Skeletal muscle satellite cell (primary cell): Measurements from ENCODE around the gene LTBP1.
"Not testable (repeated sequence)": the region's sequence is repeated elsewhere in the genome, so short reads cannot be mapped to it uniquely, and the experiment has no call there.

Experiments used
- H3K27me3 ChIP-seq: 2 replicates; pipeline ENCODE4 v1.7.0; 2013; ENCODE audit warnings: low read length; ENCODE audit not compliant: control insufficient read depth, insufficient read depth
- H3K36me3 ChIP-seq: 2 replicates; pipeline ENCODE4 v1.7.0; 2013; ENCODE audit warnings: mild to moderate bottlenecking, control low read depth, low read length; ENCODE audit not compliant: insufficient read depth
- H3K4me1 ChIP-seq: 2 replicates; pipeline ENCODE4 v1.7.0; 2013; ENCODE audit warnings: low read length; ENCODE audit not compliant: control insufficient read depth, insufficient read depth
- H3K4me2 ChIP-seq: 2 replicates; pipeline ENCODE4 v1.7.0; 2013; ENCODE audit warnings: mild to moderate bottlenecking, low read length
- H3K4me3 ChIP-seq: 2 replicates; pipeline ENCODE4 v1.7.0; 2013; ENCODE audit warnings: low read length
- H3K9ac ChIP-seq: 2 replicates; pipeline ENCODE4 v1.7.0; 2013; ENCODE audit warnings: mild to moderate bottlenecking, low read depth, low read length, moderate library complexity
- H3K9me3 ChIP-seq: replicated peaks from 2 replicates; pipeline ENCODE4 v1.7.0; 2013; ENCODE audit warnings: mild to moderate bottlenecking, control low read depth, low read length

The LTBP1 gene

GRCh38 chr2:33168922-33169321, 222.2 kb downstream of the LTBP1 start:
- Histone ChIP-seq H3K9me3 (no peaks in the 10 kb centered on the region), H3K4me3 (no peak overlapping the region), H3K36me3 (peaks cover 4% of the 10 kb centered on the region), H3K9ac (peak overlapping the region; percentile 3), H3K4me1 (peaks cover 51% of the 10 kb centered on the region), H3K4me2 (no peak overlapping the region), H3K27me3 (no peaks in the 10 kb centered on the region)

- H3K9ac ChIP-seq, H3K36me3 ChIP-seq, H3K9me3 ChIP-seq, H3K27me3 ChIP-seq, H3K4me3 ChIP-seq, H3K4me2 ChIP-seq: not testable (repeated sequence)
- peaks cover 41% of the 10 kb centered on the region for H3K4me1 ChIP-seq
These were observed 223.5 kb downstream of the LTBP1 start for GRCh38 chr2:33170251-33170650.

- no peaks in the 10 kb centered on the region for H3K4me1 ChIP-seq
- no peaks in the 10 kb centered on the region for H3K9me3 ChIP-seq
- H3K4me2 ChIP-seq, result no peak overlapping the region
- no peaks in the 10 kb centered on the region for H3K27me3 ChIP-seq
- H3K36me3 ChIP-seq, result peaks cover 17% of the 10 kb centered on the region
- H3K9ac ChIP-seq, result no peak overlapping the region
- H3K4me3 ChIP-seq, result no peak overlapping the region
These were observed 230.9 kb downstream of the LTBP1 start for GRCh38 chr2:33177627-33178026.

- no peaks in the 10 kb centered on the region for H3K27me3 ChIP-seq
- no peak overlapping the region for H3K4me2 ChIP-seq
- no peak overlapping the region for H3K4me3 ChIP-seq
- peaks cover 21% of the 10 kb centered on the region for H3K36me3 ChIP-seq
- no peak overlapping the region for H3K9ac ChIP-seq
- no peaks in the 10 kb centered on the region for H3K9me3 ChIP-seq
- no peaks in the 10 kb centered on the region for H3K4me1 ChIP-seq
These were observed 231.5 kb downstream of the LTBP1 start for GRCh38 chr2:33178209-33178608.

- no peaks in the 10 kb centered on the region for H3K27me3 ChIP-seq
- peaks cover 31% of the 10 kb centered on the region for H3K36me3 ChIP-seq
- H3K4me3 ChIP-seq, result no peak overlapping the region
- no peaks in the 10 kb centered on the region for H3K9me3 ChIP-seq
- no peak overlapping the region for H3K4me2 ChIP-seq
- H3K9ac ChIP-seq, result no peak overlapping the region
- no peaks in the 10 kb centered on the region for H3K4me1 ChIP-seq
These were observed 234.2 kb downstream of the LTBP1 start for GRCh38 chr2:33180915-33181314.

GRCh38 chr2:33181466-33181865, 234.7 kb downstream of the LTBP1 start:
- Histone ChIP-seq H3K9ac (no peak overlapping the region), H3K4me3 (no peak overlapping the region), H3K27me3 (no peaks in the 10 kb centered on the region), H3K36me3 (peaks cover 33% of the 10 kb centered on the region), H3K4me2 (no peak overlapping the region), H3K4me1 (no peaks in the 10 kb centered on the region), H3K9me3 (no peaks in the 10 kb centered on the region)

- Histone ChIP-seq H3K9ac (no peak overlapping the region), H3K4me1 (no peaks in the 10 kb centered on the region), H3K9me3 (no peaks in the 10 kb centered on the region), H3K27me3 (no peaks in the 10 kb centered on the region), H3K4me2 (no peak overlapping the region), H3K4me3 (no peak overlapping the region), H3K36me3 (peaks cover 44% of the 10 kb centered on the region)
These were observed 237.3 kb downstream of the LTBP1 start for GRCh38 chr2:33184041-33184440.

- peaks cover 56% of the 10 kb centered on the region for H3K36me3 ChIP-seq
- H3K4me3 ChIP-seq, result no peak overlapping the region
These were observed 240.2 kb downstream of the LTBP1 start for GRCh38 chr2:33186937-33187336.

GRCh38 chr2:33188799-33189198, 242.0 kb downstream of the LTBP1 start:
- H3K4me2 ChIP-seq, result no peak overlapping the region
- H3K4me1 ChIP-seq, result no peaks in the 10 kb centered on the region
- no peak overlapping the region for H3K9ac ChIP-seq
- no peaks in the 10 kb centered on the region for H3K9me3 ChIP-seq
- no peaks in the 10 kb centered on the region for H3K27me3 ChIP-seq
- H3K4me3 ChIP-seq, result no peak overlapping the region
- H3K36me3 ChIP-seq, result peaks cover 63% of the 10 kb centered on the region

More at GRCh38 chr2:33186937-33187336, 240.2 kb downstream of the LTBP1 start:
- Histone ChIP-seq H3K27me3 (no peaks in the 10 kb centered on the region), H3K4me2 (no peak overlapping the region), H3K9ac (no peak overlapping the region), H3K9me3 (no peaks in the 10 kb centered on the region), H3K4me1 (no peaks in the 10 kb centered on the region)

- no peaks in the 10 kb centered on the region for H3K27me3 ChIP-seq
- no peak overlapping the region for H3K4me3 ChIP-seq
- H3K9ac ChIP-seq, result no peak overlapping the region
- H3K9me3 ChIP-seq, result no peaks in the 10 kb centered on the region
- peaks cover 67% of the 10 kb centered on the region for H3K36me3 ChIP-seq
- no peaks in the 10 kb centered on the region for H3K4me1 ChIP-seq
- no peak overlapping the region for H3K4me2 ChIP-seq
These were observed 243.7 kb downstream of the LTBP1 start for GRCh38 chr2:33190393-33190937.

GRCh38 chr2:33195891-33196290, 249.1 kb downstream of the LTBP1 start:
- H3K4me3 ChIP-seq, result no peak overlapping the region
- H3K9ac ChIP-seq, result no peak overlapping the region
- no peaks in the 10 kb centered on the region for H3K27me3 ChIP-seq
- no peaks in the 10 kb centered on the region for H3K9me3 ChIP-seq
- H3K4me1 ChIP-seq, result no peaks in the 10 kb centered on the region
- no peak overlapping the region for H3K4me2 ChIP-seq
- peaks cover 46% of the 10 kb centered on the region for H3K36me3 ChIP-seq

GRCh38 chr2:33196700-33197099, 249.9 kb downstream of the LTBP1 start:
- Histone ChIP-seq H3K4me1 (no peaks in the 10 kb centered on the region), H3K36me3 (peaks cover 41% of the 10 kb centered on the region), H3K9ac (no peak overlapping the region)

More at GRCh38 chr2:33196700-33197099, 249.9 kb downstream of the LTBP1 start:
- Histone ChIP-seq H3K4me2 (no peak overlapping the region), H3K9me3 (no peaks in the 10 kb centered on the region), H3K27me3 (no peaks in the 10 kb centered on the region), H3K4me3 (no peak overlapping the region)
